HG03175 (cell line): ENCODE measurements around the gene IGHMBP2.

Source experiments
- ATAC-seq: cut with Tn5 transposase; IDR thresholded peaks from one replicate; pipeline ENCODE4 v1.9.1; 2021; ENCODE audit warnings: mild to moderate bottlenecking, moderate library complexity; ENCODE audit not compliant: unreplicated experiment

The IGHMBP2 gene

DNA sequence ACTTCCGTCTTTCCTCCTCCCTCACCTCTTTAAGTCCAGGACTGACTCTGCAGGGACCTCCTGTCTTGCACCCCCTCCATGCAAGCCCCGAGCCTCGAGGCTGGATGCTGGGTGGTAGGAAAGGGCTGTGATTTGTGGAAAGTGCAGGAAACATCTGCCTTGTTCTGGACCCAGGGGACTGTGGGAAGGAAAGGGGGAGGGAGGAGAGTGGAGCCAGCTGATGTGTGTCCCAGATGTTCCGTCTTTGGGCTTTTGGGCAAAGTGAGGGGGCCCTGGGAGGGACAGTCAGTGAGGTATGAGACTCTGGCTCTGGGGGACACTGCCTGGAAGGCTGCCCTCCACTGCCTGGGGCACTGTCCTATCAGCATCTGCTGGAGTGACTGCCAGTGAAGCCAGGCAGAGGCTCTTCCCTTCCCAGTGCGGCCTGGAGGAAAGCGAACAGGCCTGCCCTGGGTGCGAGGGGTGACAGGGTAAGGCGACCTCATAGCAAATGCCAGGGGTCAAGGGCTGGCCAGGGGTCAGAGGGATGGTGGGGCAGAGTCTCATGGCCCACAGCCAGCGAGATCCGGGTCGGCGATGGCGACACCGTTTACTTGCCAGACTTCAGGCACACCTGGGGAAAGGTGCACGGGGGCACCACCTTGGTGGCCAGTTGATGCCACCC lies 75.4 kb downstream of the IGHMBP2 start:
- no peak for ATAC-seq

- no peak for ATAC-seq
Measured at GRCh38 chr11:68979931-68980775, 76.5 kb downstream of the IGHMBP2 start.

- ATAC-seq = no peak
Measured at GRCh38 chr11:68980776-68981065, 77.0 kb downstream of the IGHMBP2 start, which contains the start of gene MRGPRD. MRGPRD (minus strand) TSS chr11:68980986; CDS start chr11:68980986, 0 bp downstream.

- no peak for ATAC-seq
Measured at GRCh38 chr11:68982134-68982533, 78.4 kb downstream of the IGHMBP2 start.

GRCh38 chr11:68983801-68984200 lies 80.1 kb downstream of the IGHMBP2 start:
- ATAC-seq = no peak

DNA sequence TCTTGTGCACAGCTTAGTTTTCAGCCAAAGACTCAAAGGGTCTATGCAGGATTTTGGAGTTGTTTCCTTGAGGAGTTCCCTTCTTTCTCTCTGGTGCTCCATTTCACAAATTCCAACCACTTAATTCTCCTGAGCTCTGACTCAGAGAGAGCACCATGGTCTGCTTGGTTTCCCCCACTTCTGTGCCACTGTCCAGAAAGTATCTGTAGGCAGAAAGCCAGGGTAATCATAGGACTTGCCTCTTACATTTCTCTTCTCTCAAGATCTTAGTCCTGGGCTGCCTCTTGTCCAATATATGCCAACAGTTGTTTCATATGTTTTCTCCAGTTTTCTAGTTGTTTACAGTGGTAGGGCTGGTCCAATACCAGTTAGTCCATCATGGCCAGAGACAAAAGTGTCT lies 83.5 kb downstream of the IGHMBP2 start:
- no peak for ATAC-seq

GRCh38 chr11:68988491-68988890 lies 84.8 kb downstream of the IGHMBP2 start:
- no peak for ATAC-seq
